Liver (tissue), 9 donors: ENCODE measurements around the gene ANKMY1. TPM values are rescaled to one million over a fixed set of nuclear protein-coding genes. Genes with fewer than 3 reads are reported as not detected.

ENCODE experiments used
- DNase-seq: peaks from one replicate; pipeline ENCODE4 v3.0.0-alpha.2; 2017; ENCODE audit warnings: low spot score
- H3K27ac ChIP-seq, 2 donors: one replicate each; pipeline ENCODE4 v1.7.0; 2013; ENCODE audit warnings: inconsistent platforms in 2 of 2, low read length in 2 of 2, control low read depth in 1 of 2, low read depth in 1 of 2, mild to moderate bottlenecking in 1 of 2
- H3K27me3 ChIP-seq, 4 donors: one replicate each; pipeline versions ENCODE4 v1.6.1 to v1.7.0; 2013; ENCODE audit warnings: low read length in 3 of 4, inconsistent platforms in 1 of 4, mild to moderate bottlenecking in 1 of 4, moderate library complexity in 1 of 4; ENCODE audit not compliant: control insufficient read depth in 4 of 4, insufficient read depth in 4 of 4
- H3K36me3 ChIP-seq, 4 donors: one replicate each; pipeline versions ENCODE4 v1.6.1 to v1.7.0; 2013; ENCODE audit warnings: low read length in 3 of 4, mild to moderate bottlenecking in 3 of 4, low read depth in 1 of 4, moderate library complexity in 1 of 4; ENCODE audit not compliant: control insufficient read depth in 4 of 4, insufficient read depth in 3 of 4
- H3K4me1 ChIP-seq, 4 donors: one replicate each; pipeline versions ENCODE4 v1.6.1 to v1.7.0; 2013; ENCODE audit warnings: low read length in 3 of 4, mild to moderate bottlenecking in 3 of 4, moderate library complexity in 1 of 4; ENCODE audit not compliant: control insufficient read depth in 4 of 4, insufficient read depth in 4 of 4
- H3K4me3 ChIP-seq, 3 donors: one replicate each; pipeline versions ENCODE4 v1.6.1 to v1.7.0; 2013; ENCODE audit warnings: low read length in 3 of 3, control low read depth in 1 of 3, low read depth in 1 of 3, mild to moderate bottlenecking in 1 of 3
- H3K9ac ChIP-seq, 2 donors: one replicate each; pipeline ENCODE4 v1.7.0; 2013; ENCODE audit warnings: low read length in 2 of 2, mild to moderate bottlenecking in 2 of 2, moderate library complexity in 2 of 2, control low read depth in 1 of 2, low read depth in 1 of 2
- H3K9me3 ChIP-seq, 4 donors: one replicate each; pipeline versions ENCODE4 v1.6.1 to v1.7.0; 2013; ENCODE audit warnings: low read length in 3 of 4; ENCODE audit not compliant: control insufficient read depth in 4 of 4
- EGR1 ChIP-seq, 2 donors: IDR thresholded peaks; 2 replicates each; pipeline ENCODE4 v1.6.1; 2016 to 2018; ENCODE audit warnings: antibody characterized with exemption in 2 of 2, low read depth in 2 of 2
- FOXA1 ChIP-seq: IDR thresholded peaks from 2 replicates; pipeline ENCODE4 v1.6.1; 2016; ENCODE audit warnings: antibody characterized with exemption
- HNF4A ChIP-seq, 2 donors: conservative IDR thresholded peaks; 2 replicates each; pipeline ENCODE4 v1.6.1; 2016; ENCODE audit warnings: antibody characterized with exemption in 2 of 2, mild to moderate bottlenecking in 2 of 2
- HNF4G ChIP-seq: IDR thresholded peaks from 2 replicates; pipeline ENCODE4 v1.6.1; 2016; ENCODE audit warnings: antibody characterized with exemption
- JUND ChIP-seq, 2 donors: IDR thresholded peaks; 2 replicates each; pipeline ENCODE4 v1.6.1; 2016; ENCODE audit warnings: antibody characterized with exemption in 2 of 2
- NR2F2 ChIP-seq: IDR thresholded peaks from 2 replicates; pipeline ENCODE4 v1.6.1; 2016; ENCODE audit warnings: antibody characterized with exemption
- RXRA ChIP-seq, 2 donors: IDR thresholded peaks; 2 replicates each; pipeline ENCODE4 v1.6.1; 2017 to 2018; ENCODE audit warnings: antibody characterized with exemption in 2 of 2, mild to moderate bottlenecking in 1 of 2
- TAF1 ChIP-seq: conservative IDR thresholded peaks from 2 replicates; pipeline ENCODE4 v1.6.1; 2016; ENCODE audit warnings: antibody characterized with exemption, mild to moderate bottlenecking
- YY1 ChIP-seq: IDR thresholded peaks from 2 replicates; pipeline ENCODE4 v1.6.1; 2016; ENCODE audit warnings: antibody characterized with exemption, mild to moderate bottlenecking
- WGBS: extraction: QIAGEN DNeasy Blood & Tissue Kit; methylation state at CpG from one replicate; pipeline ENCODE4 v1.1.7; 2013; 5-methylcytosine and 5-hydroxymethylcytosine counted together
- polyA plus RNA-seq, 2 donors: library from polyadenylated mRNA; stranded (reverse) in 1 of 2; unstranded in 1 of 2; fragments of 200-250 nt in 1 of 2; fragments of >200 nt in 1 of 2; fragmentation: Nextera tagmentation in 1 of 2; extraction: Ambion mirVana in 1 of 2; gene quantifications; one replicate each; pipeline versions ENCODE4 v1.2.1 to v1.2.3, GENCODE V29; 2013 to 2015
- total RNA-seq, 2 donors: library from RNA; depleted of rRNA; stranded (reverse); fragments of >200 nt; gene quantifications; one replicate each; pipeline ENCODE4 v1.2.3, GENCODE V29; 2014
- TF ChIP-seq, protein P1 (sequence below): IDR thresholded peaks from 2 replicates; pipeline ENCODE4 v1.6.1; 2016; ENCODE audit warnings: antibody characterized with exemption
- TF ChIP-seq, protein P2 (sequence below): IDR thresholded peaks from 2 replicates; pipeline ENCODE4 v1.6.1; 2016; ENCODE audit warnings: antibody characterized with exemption
- donor health status: healthy.
- donor health status: healthy.
- donor health status: healthy.
- donor health status: healthy.
- donor health status: healthy.

The ANKMY1 gene
- total and polyA plus RNA-seq, 4 donors: 2.5 to 12.8 (median 4.2) TPM

DNA sequence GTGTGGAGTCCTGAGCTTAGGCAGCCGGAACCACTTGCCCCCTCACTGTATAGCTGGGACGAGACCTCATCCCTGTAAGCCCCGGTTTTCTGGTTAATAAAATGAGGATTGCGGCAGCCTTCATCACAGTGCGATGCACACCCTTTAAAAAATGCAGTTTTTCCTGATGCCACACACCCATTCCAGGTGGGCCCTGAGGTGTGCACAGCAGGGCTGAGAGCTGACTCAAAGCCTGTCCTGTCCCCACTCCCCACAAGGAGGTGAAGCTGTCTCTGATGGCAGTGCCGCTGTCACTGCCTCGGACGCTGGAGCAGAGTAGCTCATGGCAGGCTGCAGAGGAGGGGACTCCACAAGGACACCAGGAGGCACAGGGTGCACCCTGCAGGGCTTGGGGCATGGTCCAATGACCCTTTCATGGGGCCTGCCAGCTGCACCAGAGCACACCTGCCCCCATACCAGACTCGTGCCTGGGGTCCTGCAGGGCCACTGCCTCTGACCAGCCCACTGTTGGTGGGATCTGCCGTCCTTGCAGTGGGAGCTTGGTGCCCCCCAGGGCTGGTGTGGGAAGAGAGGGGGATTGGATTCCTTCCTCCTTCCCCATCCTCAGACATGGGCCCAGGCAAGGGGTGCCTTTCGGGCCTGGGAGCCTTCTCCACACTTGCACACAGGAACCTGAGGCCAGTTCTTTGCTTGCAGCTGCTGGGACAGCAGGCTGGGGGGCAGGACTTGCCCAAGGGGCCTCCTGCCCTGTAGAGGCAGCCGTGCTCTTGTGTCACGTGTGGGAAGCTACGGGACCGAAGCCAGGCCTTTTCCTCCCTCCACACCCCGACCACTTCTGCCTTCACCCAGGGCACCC, 99.5 kb downstream of the ANKMY1 start:
- Histone ChIP-seq H3K4me3 (no peak overlapping the region), H3K36me3 (peaks cover 0 to 3% (median 0%) of the 10 kb centered on the region in 4 donors), H3K9me3 (no peaks in the 10 kb centered on the region), H3K4me1 (peaks cover 0 to 26% (median 14%) of the 10 kb centered on the region in 4 donors), H3K9ac (no peak overlapping the region), H3K27ac (no peak overlapping the region), H3K27me3 (no peaks in the 10 kb centered on the region)
- no peak for DNase-seq
- 88% methylated on average over 16 of the region's 16 CpGs for WGBS
- TF ChIP-seq JUND (IDR thresholded peaks at IDR 0.05): no peak

DNA sequence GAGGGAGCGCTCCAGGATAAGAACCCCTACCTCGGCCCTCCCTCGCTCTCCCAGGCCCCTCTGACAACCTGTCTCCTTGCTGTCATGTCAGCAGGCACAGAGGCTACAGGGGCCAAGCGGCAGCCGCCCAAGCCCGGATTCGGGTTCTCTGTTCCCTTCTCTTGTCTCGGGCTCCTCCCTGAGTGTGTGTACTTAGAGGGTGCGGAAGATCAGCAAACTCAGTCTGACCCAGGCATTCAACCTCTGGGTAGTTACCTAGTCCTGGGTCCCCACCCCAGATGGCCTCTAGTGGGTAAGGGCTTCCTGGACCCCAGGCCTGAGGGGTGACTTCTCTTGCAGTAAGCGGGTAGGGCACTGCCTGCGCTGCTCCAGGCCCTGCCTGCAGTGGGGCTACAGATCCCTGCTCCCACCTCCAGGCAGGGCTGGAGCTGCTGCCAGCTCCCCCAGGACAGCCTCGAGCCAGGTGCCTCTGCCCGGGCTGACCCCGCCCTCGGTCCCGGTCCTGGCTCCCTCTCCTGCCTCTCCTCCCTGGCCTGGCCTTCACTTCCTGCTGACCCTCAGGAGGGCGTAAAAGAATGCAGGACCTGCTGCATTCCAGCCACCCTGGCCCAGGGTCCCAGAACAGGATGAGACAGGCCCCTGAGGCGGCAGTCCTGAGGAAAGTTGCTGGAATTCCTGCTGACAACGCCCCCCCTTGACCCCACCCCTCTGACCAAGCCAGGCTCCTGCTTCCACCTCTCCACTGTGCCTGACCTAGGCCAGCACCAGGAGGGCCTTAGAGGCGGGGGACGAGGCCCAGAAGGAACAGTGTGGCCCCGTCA, 100.4 kb downstream of the ANKMY1 start:
- WGBS: 78% methylated on average over 22 of the region's 22 CpGs
- peaks cover 0 to 26% (median 16%) of the 10 kb centered on the region in 4 donors for H3K4me1 ChIP-seq

DNA sequence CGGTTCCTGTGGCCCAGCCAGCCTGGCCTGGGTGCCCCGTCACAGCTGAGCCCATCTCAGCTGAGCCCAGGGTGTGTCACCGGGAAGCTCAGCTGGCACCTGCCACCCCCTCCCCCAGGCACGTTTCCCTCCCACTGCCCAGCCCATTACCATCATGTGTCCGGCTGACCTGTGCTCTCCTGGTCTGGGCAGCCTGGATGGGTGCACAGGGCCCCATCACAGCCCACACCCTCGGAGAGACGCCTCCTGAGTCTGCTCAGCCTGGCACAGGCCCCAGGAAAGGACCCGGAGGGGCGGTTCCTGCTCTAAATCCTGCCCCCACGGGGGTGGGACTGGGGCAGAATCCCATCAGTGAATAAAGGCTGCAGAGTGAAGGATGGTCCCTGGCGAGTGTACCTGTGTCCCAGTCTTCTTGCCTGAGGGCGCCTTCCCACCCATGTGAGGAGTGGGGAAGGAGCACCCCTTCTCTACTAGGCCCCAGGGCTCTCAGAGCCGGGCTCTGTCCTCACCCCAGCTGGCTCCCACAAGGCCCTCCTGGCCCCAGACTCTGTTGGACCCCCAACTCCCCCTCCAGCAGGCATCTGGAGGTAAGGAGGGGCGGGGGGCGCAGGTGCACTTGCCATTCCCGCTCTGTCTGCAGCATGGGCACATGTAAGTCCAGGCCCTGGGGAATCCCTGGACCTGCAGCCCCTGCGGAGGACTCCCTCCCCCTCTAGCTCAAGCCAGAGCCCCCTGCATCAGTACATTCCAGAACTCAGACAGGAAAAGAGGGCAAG, 101.2 kb downstream of the ANKMY1 start:
- H3K27me3 ChIP-seq: no peaks in the 10 kb centered on the region

More for the DNA sequence above, 100.4 kb downstream of the ANKMY1 start:
- Histone ChIP-seq H3K27me3 (no peaks in the 10 kb centered on the region), H3K4me3 (no peak overlapping the region), H3K27ac (no peak overlapping the region), H3K9me3 (no peaks in the 10 kb centered on the region), H3K9ac (no peak overlapping the region), H3K36me3 (peaks cover 0 to 3% (median 0%) of the 10 kb centered on the region in 4 donors)
- TF ChIP-seq RXRA (IDR thresholded peaks at IDR 0.05): no peak
- TF ChIP-seq, protein P1, sequence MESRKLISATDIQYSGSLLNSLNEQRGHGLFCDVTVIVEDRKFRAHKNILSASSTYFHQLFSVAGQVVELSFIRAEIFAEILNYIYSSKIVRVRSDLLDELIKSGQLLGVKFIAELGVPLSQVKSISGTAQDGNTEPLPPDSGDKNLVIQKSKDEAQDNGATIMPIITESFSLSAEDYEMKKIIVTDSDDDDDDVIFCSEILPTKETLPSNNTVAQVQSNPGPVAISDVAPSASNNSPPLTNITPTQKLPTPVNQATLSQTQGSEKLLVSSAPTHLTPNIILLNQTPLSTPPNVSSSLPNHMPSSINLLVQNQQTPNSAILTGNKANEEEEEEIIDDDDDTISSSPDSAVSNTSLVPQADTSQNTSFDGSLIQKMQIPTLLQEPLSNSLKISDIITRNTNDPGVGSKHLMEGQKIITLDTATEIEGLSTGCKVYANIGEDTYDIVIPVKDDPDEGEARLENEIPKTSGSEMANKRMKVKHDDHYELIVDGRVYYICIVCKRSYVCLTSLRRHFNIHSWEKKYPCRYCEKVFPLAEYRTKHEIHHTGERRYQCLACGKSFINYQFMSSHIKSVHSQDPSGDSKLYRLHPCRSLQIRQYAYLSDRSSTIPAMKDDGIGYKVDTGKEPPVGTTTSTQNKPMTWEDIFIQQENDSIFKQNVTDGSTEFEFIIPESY: no peak
- no peak for TF ChIP-seq YY1
- no peak for TF ChIP-seq FOXA1
- TF ChIP-seq HNF4G: no peak
- TF ChIP-seq, protein P2, sequence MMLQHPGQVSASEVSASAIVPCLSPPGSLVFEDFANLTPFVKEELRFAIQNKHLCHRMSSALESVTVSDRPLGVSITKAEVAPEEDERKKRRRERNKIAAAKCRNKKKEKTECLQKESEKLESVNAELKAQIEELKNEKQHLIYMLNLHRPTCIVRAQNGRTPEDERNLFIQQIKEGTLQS: no peak
- TF ChIP-seq EGR1 (IDR thresholded peaks at IDR 0.05; ENCODE audit: low read depth in 2 of 2): no peak
- no peak for TF ChIP-seq HNF4A (conservative IDR thresholded peaks at IDR 0.05)
- TF ChIP-seq NR2F2: no peak
- TF ChIP-seq TAF1: no peak
- DNase-seq: no peak

More for the DNA sequence above, 101.2 kb downstream of the ANKMY1 start:
- TF ChIP-seq NR2F2: no peak
- no peak overlapping the region for H3K9ac ChIP-seq
- no peak overlapping the region for H3K27ac ChIP-seq
- no peak overlapping the region for H3K4me3 ChIP-seq
- WGBS: 82% methylated on average over 17 of the region's 17 CpGs
- H3K9me3 ChIP-seq: no peaks in the 10 kb centered on the region
- no peak for DNase-seq
- peaks cover 3 to 34% (median 23%) of the 10 kb centered on the region in 4 donors for H3K4me1 ChIP-seq
- H3K36me3 ChIP-seq: no peaks in the 10 kb centered on the region
